GM12892 (cell line): Measurements from ENCODE around the gene TUBA8.

Experiments
- POLR2A ChIP-seq: IDR thresholded peaks from 2 replicates; pipeline ENCODE4 v1.6.1; 2011; ENCODE audit warnings: low read depth, low read length, control low read depth
- TAF1 ChIP-seq: IDR thresholded peaks from 2 replicates; pipeline ENCODE4 v1.6.1; 2011; ENCODE audit warnings: low read depth, mild to moderate bottlenecking, control low read depth, low read length, borderline replicate concordance

DNA sequence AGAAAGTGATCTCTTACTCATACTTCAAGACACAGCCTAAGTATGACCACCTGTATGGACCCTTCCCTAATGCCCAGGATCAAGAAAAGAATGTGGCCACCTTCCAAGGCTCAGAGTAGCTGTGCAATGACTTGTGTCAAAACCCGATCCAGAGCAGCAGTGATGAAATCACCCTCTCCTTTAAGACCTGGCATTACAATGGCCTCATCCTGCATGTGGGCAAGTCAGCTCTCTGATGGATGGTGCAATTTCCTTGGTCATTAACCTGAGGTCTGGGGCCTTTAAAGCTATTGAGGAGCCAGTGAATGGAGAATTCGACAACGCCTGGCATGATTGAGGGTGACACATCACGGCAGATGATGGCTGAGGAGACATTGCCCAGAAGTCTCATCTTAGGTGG is 9.1 kb upstream of the TUBA8 start:
- TF ChIP-seq POLR2A = no peak
- TF ChIP-seq TAF1 = no peak
